K562 (cell line): ENCODE data around the gene STRN3. TPM values are rescaled to one million over a fixed set of nuclear protein-coding genes. Genes with fewer than 3 reads are reported as not detected.
"Not testable (repeated sequence)": the region's sequence is repeated elsewhere in the genome, so short reads cannot be mapped to it uniquely, and the experiment has no call there.

ENCODE experiments used
- ATAC-seq: fragments of 200-7000 bp; cut with Tn5 transposase; 3 replicates; pipeline ENCODE4 v1.9.1; 2020; ENCODE audit warnings: moderate library complexity
- BruUV-seq: library from RNA; stranded (reverse); fragments of 400-500 nt; replicated peaks from 2 replicates; lab custom pipeline; 2021; lab: Mats Ljungman, UMichigan
- CTCF ChIA-PET: fragments of 300-600 bp; formaldehyde crosslinking; extraction: SDS; loops from one replicate; lab custom pipeline; 2021; ENCODE audit warnings: low intra/inter-chr PET ratio; lab: Yijun Ruan, JAX
- POLR2A ChIA-PET: fragments of 300-600, 350-650 bp; sonication (Branson Sonifier 250); formaldehyde crosslinking; extraction: SDS; loops from one replicate; lab custom pipeline; 2021; ENCODE audit warnings: antibody characterized with exemption, inconsistent platforms; lab: Yijun Ruan, JAX
- DNase-seq, 4 experiments: peaks; one replicate each; pipeline versions ENCODE4 v3.0.0 to v3.0.0-alpha.2; 2011 to 2018; ENCODE audit warnings: low spot score in 3 of 4, mixed read lengths in 3 of 4; ENCODE audit errors: extremely low read depth in 1 of 4
- FAIRE-seq: peaks from 2 replicates; lab custom pipeline; 2011; peaks lifted over from hg19 to GRCh38; lab: Jason Lieb, UNC
- H2AFZ ChIP-seq: 2 replicates; pipeline ENCODE4 v1.6.0; 2011; ENCODE audit warnings: low read depth, low read length, control low read depth, inconsistent platforms
- H3K27ac ChIP-seq: fragments of 200-600 bp; 3 replicates; pipeline ENCODE4 v1.8.0; 2011; ENCODE audit warnings: low read depth, mild to moderate bottlenecking, control low read depth, inconsistent platforms, low read length, moderate library complexity, mixed read lengths; ENCODE audit errors: extremely low read depth
- H3K27me3 ChIP-seq, 2 experiments: fragments of 300-600 bp in 1 of 2; 2 replicates in 1 of 2; 3 replicates in 1 of 2; pipeline versions ENCODE4 v1.6.0 to v1.8.0; 2011; ENCODE audit warnings: inconsistent platforms in 2 of 2, low read length in 2 of 2, mild to moderate bottlenecking in 1 of 2, mixed read lengths in 1 of 2, moderate library complexity in 1 of 2; ENCODE audit not compliant: control insufficient read depth in 2 of 2, insufficient read depth in 2 of 2
- H3K36me3 ChIP-seq: fragments of 300-600 bp; 3 replicates; pipeline ENCODE4 v1.8.0; 2011; ENCODE audit warnings: mild to moderate bottlenecking, low read length, inconsistent platforms; ENCODE audit not compliant: control insufficient read depth, insufficient read depth
- H3K4me1 ChIP-seq, 2 experiments: fragments of 200-600 bp in 1 of 2; replicated peaks in 1 of 2; 2 replicates in 1 of 2; 3 replicates in 1 of 2; pipeline versions ENCODE4 v1.5.1 to v1.8.0; 2011; ENCODE audit warnings: inconsistent platforms in 2 of 2, low read length in 2 of 2, mild to moderate bottlenecking in 1 of 2, mixed read lengths in 1 of 2, moderate library complexity in 1 of 2; ENCODE audit not compliant: control insufficient read depth in 2 of 2, insufficient read depth in 2 of 2
- H3K4me2 ChIP-seq: 2 replicates; pipeline ENCODE4 v1.6.1; 2011; ENCODE audit warnings: low read length, control low read depth, inconsistent platforms, mixed read lengths; ENCODE audit not compliant: insufficient read depth
- H3K4me3 ChIP-seq: fragments of 200-600 bp; sonication (generic), shearing (Covaris generic); 2 replicates; pipeline ENCODE4 v1.5.1; 2016; ENCODE audit warnings: control low read depth, inconsistent platforms
- H3K79me2 ChIP-seq: fragments of 200-600 bp; 3 replicates; pipeline ENCODE4 v1.8.0; 2011; ENCODE audit warnings: low read length, inconsistent platforms; ENCODE audit not compliant: control insufficient read depth, insufficient read depth
- H3K9ac ChIP-seq, 2 experiments: 2 replicates each; pipeline versions ENCODE4 v1.6.0 to v1.6.1; 2011; ENCODE audit warnings: low read depth in 2 of 2, low read length in 2 of 2, control low read depth in 1 of 2, inconsistent platforms in 1 of 2, mild to moderate bottlenecking in 1 of 2, mixed read lengths in 1 of 2; ENCODE audit not compliant: insufficient read depth in 1 of 2
- H3K9me1 ChIP-seq: one replicate; pipeline ENCODE4 v1.6.0; 2011; ENCODE audit warnings: inconsistent platforms, mild to moderate bottlenecking, low read length, moderate library complexity; ENCODE audit not compliant: control insufficient read depth, insufficient read depth
- H3K9me3 ChIP-seq: replicated peaks from 2 replicates; pipeline ENCODE4 v1.5.1; 2011; ENCODE audit warnings: low read depth, low read length, inconsistent platforms; ENCODE audit not compliant: control insufficient read depth, insufficient read depth
- H4K20me1 ChIP-seq: replicated peaks from 2 replicates; pipeline ENCODE4 v1.6.1; 2011; ENCODE audit warnings: low read length, inconsistent platforms, mixed read lengths; ENCODE audit not compliant: control insufficient read depth, insufficient read depth
- ILK ChIP-seq: fragments of 450-650 bp; IDR thresholded peaks from 2 replicates; pipeline ENCODE4 v1.6.1; 2016; ENCODE audit warnings: missing genetic modification characterization, low read depth, mild to moderate bottlenecking, missing compliant biosample characterization, moderate library complexity, borderline replicate concordance
- RBM22 ChIP-seq: fragments of 200-400 bp; formaldehyde crosslinking; IDR thresholded peaks from 2 replicates; pipeline ENCODE4 v1.6.1; 2018; ENCODE audit warnings: low read length, low read depth; ENCODE audit not compliant: poor library complexity, severe bottlenecking
- ZNF395 ChIP-seq: fragments of 200-800 bp; sonication (Bioruptor generic); IDR thresholded peaks from 2 replicates; pipeline ENCODE4 v1.6.1; 2017; ENCODE audit warnings: missing genetic modification characterization, missing compliant biosample characterization
- WGBS: fragments of 100-300 bp; shearing (Covaris generic); methylation state at CpG from one replicate; pipeline ENCODE4 v1.1.6; 2016; ENCODE audit warnings: low coverage, mixed read lengths; ENCODE audit not compliant: insufficient coverage; ENCODE audit errors: missing lambda C conversion rate; 5-methylcytosine and 5-hydroxymethylcytosine counted together
- in situ Hi-C: fragments of 300-500 bp; cut with MboI; formaldehyde crosslinking; loops from 4 replicates; pipeline ENCODE4 v1.15.0; 2018; ENCODE audit warnings: inconsistent platforms, mixed read lengths
- intact Hi-C: fragments of 100-400 bp; cut with micrococcal nuclease; formaldehyde crosslinking; loops from 2 replicates; pipeline ENCODE4 v1.14.2; 2022
- polyA plus RNA-seq, 8 experiments: library from polyadenylated mRNA; depleted of rRNA in 4 of 8; stranded (reverse) in 5 of 8; unstranded in 3 of 8; fragments of >200 nt; fragmentation: Nextera tagmentation in 2 of 8; fragmentation: Illumina TruSeq in 1 of 8; extraction: Ambion mirVana in 2 of 8; extraction: Trizol in 1 of 8; gene quantifications; 2 replicates each; pipeline versions ENCODE4 v1.2.1 to v1.2.3, GENCODE V29; 2011 to 2014; ENCODE audit warnings: inconsistent platforms in 1 of 8, missing spikeins in 1 of 8
- total RNA-seq, 7 experiments: library from RNA; depleted of rRNA in 6 of 7; stranded (reverse); fragments of >200 nt in 6 of 7; fragmentation: Illumina TruSeq in 2 of 7; extraction: Trizol in 2 of 7; gene quantifications; 2 replicates each; pipeline versions ENCODE4 v1.2.1 to v1.2.3, GENCODE V29; 2011 to 2021; ENCODE audit warnings: low replicate concordance in 1 of 7

Gene STRN3
- total and polyA plus RNA-seq, 9 of the 15 experiments (the other 6 are each of a cell fraction or from before 2014, with no cell fraction given): 5.9 to 29.1 (median 16.0) TPM

GRCh38 chr14:30971586-30971985, 54.6 kb downstream of the STRN3 start (continued):
- TF ChIP-seq ZNF395 (CRISPR knock-in tag) (no peak), RBM22 (no peak), ILK (tag) (no peak)

- peaks cover 100% of the 10 kb centered on the region for H3K79me2 ChIP-seq
- H4K20me1 ChIP-seq, CTCF ChIA-PET, H3K27me3 ChIP-seq, H3K27ac ChIP-seq, H3K36me3 ChIP-seq, H3K4me3 ChIP-seq, H3K9me1 ChIP-seq, in situ Hi-C loops, BruUV-seq, FAIRE-seq, H3K9me3 ChIP-seq, H2AFZ ChIP-seq, intact Hi-C loops, H3K9ac ChIP-seq, ATAC-seq, POLR2A ChIA-PET, DNase-seq, H3K4me2 ChIP-seq, H3K4me1 ChIP-seq: not testable (repeated sequence)
- 85% methylated on average over 4 of the region's 4 CpGs for WGBS
These were observed 56.4 kb downstream of the STRN3 start for GRCh38 chr14:30969796-30970195.
